GM18498 (cell line): ENCODE measurements around the gene PLA2G2C.

ENCODE experiments used
- ATAC-seq: cut with Tn5 transposase; IDR thresholded peaks from one replicate; pipeline ENCODE4 v1.9.1; 2021; ENCODE audit warnings: mild to moderate bottlenecking, moderate library complexity; ENCODE audit not compliant: unreplicated experiment

Gene PLA2G2C

GRCh38 chr1:20209471-20209870 is 23.2 kb upstream of the PLA2G2C start:
- ATAC-seq = no peak

- ATAC-seq = no peak
These were observed 21.2 kb upstream of the PLA2G2C start for GRCh38 chr1:20207546-20207945.

GRCh38 chr1:20202166-20202565 is 15.8 kb upstream of the PLA2G2C start:
- ATAC-seq = no peak

- ATAC-seq = no peak
These were observed 14.6 kb upstream of the PLA2G2C start for GRCh38 chr1:20200966-20201365.

GRCh38 chr1:20199840-20200239 is 13.5 kb upstream of the PLA2G2C start:
- no peak for ATAC-seq

GRCh38 chr1:20199403-20199802 is 13.1 kb upstream of the PLA2G2C start:
- no peak for ATAC-seq

GRCh38 chr1:20198918-20199317 is 12.6 kb upstream of the PLA2G2C start:
- no peak for ATAC-seq

GRCh38 chr1:20198296-20198695 is 12.0 kb upstream of the PLA2G2C start:
- no peak for ATAC-seq

- ATAC-seq = no peak
These were observed 11.0 kb upstream of the PLA2G2C start for GRCh38 chr1:20197329-20197791.

GRCh38 chr1:20195462-20195780 is 9.1 kb upstream of the PLA2G2C start:
- ATAC-seq = no peak

GRCh38 chr1:20194757-20195461 is 8.6 kb upstream of the PLA2G2C start:
- no peak for ATAC-seq

- ATAC-seq = no peak
These were observed 7.9 kb upstream of the PLA2G2C start for GRCh38 chr1:20194224-20194623.

GRCh38 chr1:20192871-20193411 is 6.6 kb upstream of the PLA2G2C start:
- ATAC-seq = no peak

GRCh38 chr1:20192364-20192763 is 6.0 kb upstream of the PLA2G2C start:
- ATAC-seq = no peak

GRCh38 chr1:20191266-20191825 is 5.0 kb upstream of the PLA2G2C start:
- ATAC-seq = no peak

- ATAC-seq = no peak
These were observed 4.2 kb upstream of the PLA2G2C start for GRCh38 chr1:20190256-20191160.

- ATAC-seq = no peak
These were observed 3.3 kb upstream of the PLA2G2C start for GRCh38 chr1:20189664-20190063.

- no peak for ATAC-seq
These were observed 2.1 kb upstream of the PLA2G2C start for GRCh38 chr1:20188455-20188817.

- no peak for ATAC-seq
These were observed 1.6 kb upstream of the PLA2G2C start for GRCh38 chr1:20187813-20188454.

GRCh38 chr1:20187103-20187812 is 940 bp upstream of the PLA2G2C start:
- no peak for ATAC-seq
